ENCODE results near the gene APOL1.

Gene APOL1

GRCh38 chr22:36293606-36294292 is 40.8 kb downstream of the APOL1 start:
- no peak for DNase-seq

GRCh38 chr22:36294293-36294620 is 41.3 kb downstream of the APOL1 start:
- DNase-seq = no peak

- DNase-seq = no peak
Measured at GRCh38 chr22:36294801-36295200, 41.9 kb downstream of the APOL1 start.

- no peak for DNase-seq
Measured at GRCh38 chr22:36295247-36295646, 42.3 kb downstream of the APOL1 start.

- DNase-seq = no peak
Measured at GRCh38 chr22:36296690-36297089, 43.8 kb downstream of the APOL1 start.

- DNase-seq = no peak
Measured at GRCh38 chr22:36297568-36297967, 44.6 kb downstream of the APOL1 start.

- DNase-seq = no peak
Measured at GRCh38 chr22:36298118-36298517, 45.2 kb downstream of the APOL1 start.

- DNase-seq = no peak
Measured at GRCh38 chr22:36298601-36299000, 45.7 kb downstream of the APOL1 start.

GRCh38 chr22:36299295-36299694 is 46.4 kb downstream of the APOL1 start:
- DNase-seq = no peak

GRCh38 chr22:36299911-36300310 is 47.0 kb downstream of the APOL1 start:
- DNase-seq = no peak

- DNase-seq = no peak
Measured at GRCh38 chr22:36300396-36301212, 47.7 kb downstream of the APOL1 start.

- peak; percentile 84 for DNase-seq
Measured at GRCh38 chr22:36301384-36301828, 48.5 kb downstream of the APOL1 start.

- no peak for DNase-seq
Measured at GRCh38 chr22:36301851-36302250, 48.9 kb downstream of the APOL1 start.

- no peak for DNase-seq
Measured at GRCh38 chr22:36302439-36303114, 49.6 kb downstream of the APOL1 start.

- no peak for DNase-seq
Measured at GRCh38 chr22:36303115-36303467, 50.2 kb downstream of the APOL1 start.

- DNase-seq = no peak
Measured at GRCh38 chr22:36303874-36304273, 50.9 kb downstream of the APOL1 start.

- DNase-seq = no peak
Measured at GRCh38 chr22:36304429-36304828, 51.5 kb downstream of the APOL1 start.

- no peak for DNase-seq
Measured at GRCh38 chr22:36305813-36306212, 52.9 kb downstream of the APOL1 start.

- no peak for DNase-seq
Measured at GRCh38 chr22:36306227-36306626, 53.3 kb downstream of the APOL1 start.

- no peak for DNase-seq
Measured at GRCh38 chr22:36308880-36309279, 55.9 kb downstream of the APOL1 start.

- no peak for DNase-seq
Measured at GRCh38 chr22:36311386-36312085, 58.6 kb downstream of the APOL1 start.

GRCh38 chr22:36315325-36315724 is 62.4 kb downstream of the APOL1 start:
- DNase-seq = no peak

GRCh38 chr22:36316419-36316818 is 63.5 kb downstream of the APOL1 start:
- no peak for DNase-seq
